ENCODE data around the gene PCDH8. TPM values are rescaled to one million over a fixed set of nuclear protein-coding genes. Genes with fewer than 3 reads are reported as not detected.

PCDH8 gene
- total and polyA plus RNA-seq, 2 experiments from 2014 or later: 0.36 to 1.7 TPM

DNA sequence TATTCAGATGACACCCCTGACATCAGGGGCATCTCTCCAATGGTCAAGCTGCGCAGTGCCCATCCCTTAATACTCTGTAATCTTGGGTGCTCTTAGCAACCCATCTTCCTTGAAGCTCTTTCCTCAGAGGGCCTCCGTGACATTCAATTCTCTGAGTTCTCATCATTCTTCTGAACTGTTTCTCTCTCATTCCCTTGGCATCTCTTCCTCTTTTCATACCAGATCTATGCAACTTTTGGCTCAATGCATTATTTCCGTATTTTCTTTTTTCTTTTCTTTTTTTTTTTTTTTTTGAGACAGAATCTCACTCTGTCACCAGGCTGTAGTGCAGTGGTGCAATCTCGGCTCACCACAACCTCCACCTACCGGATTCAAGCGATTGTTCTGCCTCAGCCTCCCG, 53.9 kb downstream of the PCDH8 start:
- H3K27me3 ChIP-seq (ENCODE audit: insufficient read depth): no peaks in the 10 kb centered on the region
- H4K20me1 ChIP-seq (replicated peaks; ENCODE audit: insufficient read depth): no peaks in the 10 kb centered on the region
- no peak overlapping the region for H3K4me2 ChIP-seq
- H3K27ac ChIP-seq (ENCODE audit: low read depth): no peak overlapping the region
- Mint-ChIP-seq H3K27ac (no peak overlapping the region), H3K4me1 (no peaks in the 10 kb centered on the region; the same call in 1 of the 3 replicates), H3K27me3 (ENCODE audit: insufficient read depth, low read depth, poor library complexity) (peaks cover 2% of the 10 kb centered on the region), H3K4me3 (no peak overlapping the region), H3K9me3 (no peaks in the 10 kb centered on the region), H3K36me3 (ENCODE audit: low read depth) (no peaks in the 10 kb centered on the region)
- no peak overlapping the region for H3K4me3 ChIP-seq
- no peaks in the 10 kb centered on the region for H3K36me3 ChIP-seq (ENCODE audit: insufficient read depth)
- TF ChIP-seq POLR2AphosphoS5 (IDR thresholded peaks at IDR 0.05; ENCODE audit: low read depth): no peak
- no peak for TF ChIP-seq ZNF114 (CRISPR knock-in tag; IDR thresholded peaks at IDR 0.05)
- TF ChIP-seq ZNF331 (CRISPR knock-in tag; IDR thresholded peaks at IDR 0.05; ENCODE audit: low read depth): no peak
- no peak for TF ChIP-seq CREB1 (CRISPR knock-in tag; IDR thresholded peaks at IDR 0.05; ENCODE audit: low read depth)
- TF ChIP-seq EZH2phosphoT487 (IDR thresholded peaks at IDR 0.05; ENCODE audit: unreplicated experiment): no peak
- TF ChIP-seq NANOG (IDR thresholded peaks at IDR 0.05; ENCODE audit: borderline replicate concordance): no peak
- TF ChIP-seq EZH2 (IDR thresholded peaks at IDR 0.05; ENCODE audit: low read depth, unreplicated experiment): no peak
- TF ChIP-seq STAT1 (IDR thresholded peaks at IDR 0.05; ENCODE audit: unreplicated experiment): no peak
- no peak for TF ChIP-seq JUNB (IDR thresholded peaks at IDR 0.05; ENCODE audit: unreplicated experiment)
- TF ChIP-seq, protein P1, sequence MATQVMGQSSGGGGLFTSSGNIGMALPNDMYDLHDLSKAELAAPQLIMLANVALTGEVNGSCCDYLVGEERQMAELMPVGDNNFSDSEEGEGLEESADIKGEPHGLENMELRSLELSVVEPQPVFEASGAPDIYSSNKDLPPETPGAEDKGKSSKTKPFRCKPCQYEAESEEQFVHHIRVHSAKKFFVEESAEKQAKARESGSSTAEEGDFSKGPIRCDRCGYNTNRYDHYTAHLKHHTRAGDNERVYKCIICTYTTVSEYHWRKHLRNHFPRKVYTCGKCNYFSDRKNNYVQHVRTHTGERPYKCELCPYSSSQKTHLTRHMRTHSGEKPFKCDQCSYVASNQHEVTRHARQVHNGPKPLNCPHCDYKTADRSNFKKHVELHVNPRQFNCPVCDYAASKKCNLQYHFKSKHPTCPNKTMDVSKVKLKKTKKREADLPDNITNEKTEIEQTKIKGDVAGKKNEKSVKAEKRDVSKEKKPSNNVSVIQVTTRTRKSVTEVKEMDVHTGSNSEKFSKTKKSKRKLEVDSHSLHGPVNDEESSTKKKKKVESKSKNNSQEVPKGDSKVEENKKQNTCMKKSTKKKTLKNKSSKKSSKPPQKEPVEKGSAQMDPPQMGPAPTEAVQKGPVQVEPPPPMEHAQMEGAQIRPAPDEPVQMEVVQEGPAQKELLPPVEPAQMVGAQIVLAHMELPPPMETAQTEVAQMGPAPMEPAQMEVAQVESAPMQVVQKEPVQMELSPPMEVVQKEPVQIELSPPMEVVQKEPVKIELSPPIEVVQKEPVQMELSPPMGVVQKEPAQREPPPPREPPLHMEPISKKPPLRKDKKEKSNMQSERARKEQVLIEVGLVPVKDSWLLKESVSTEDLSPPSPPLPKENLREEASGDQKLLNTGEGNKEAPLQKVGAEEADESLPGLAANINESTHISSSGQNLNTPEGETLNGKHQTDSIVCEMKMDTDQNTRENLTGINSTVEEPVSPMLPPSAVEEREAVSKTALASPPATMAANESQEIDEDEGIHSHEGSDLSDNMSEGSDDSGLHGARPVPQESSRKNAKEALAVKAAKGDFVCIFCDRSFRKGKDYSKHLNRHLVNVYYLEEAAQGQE (IDR thresholded peaks at IDR 0.05; ENCODE audit: unreplicated experiment): no peak
- TF ChIP-seq, protein P2, sequence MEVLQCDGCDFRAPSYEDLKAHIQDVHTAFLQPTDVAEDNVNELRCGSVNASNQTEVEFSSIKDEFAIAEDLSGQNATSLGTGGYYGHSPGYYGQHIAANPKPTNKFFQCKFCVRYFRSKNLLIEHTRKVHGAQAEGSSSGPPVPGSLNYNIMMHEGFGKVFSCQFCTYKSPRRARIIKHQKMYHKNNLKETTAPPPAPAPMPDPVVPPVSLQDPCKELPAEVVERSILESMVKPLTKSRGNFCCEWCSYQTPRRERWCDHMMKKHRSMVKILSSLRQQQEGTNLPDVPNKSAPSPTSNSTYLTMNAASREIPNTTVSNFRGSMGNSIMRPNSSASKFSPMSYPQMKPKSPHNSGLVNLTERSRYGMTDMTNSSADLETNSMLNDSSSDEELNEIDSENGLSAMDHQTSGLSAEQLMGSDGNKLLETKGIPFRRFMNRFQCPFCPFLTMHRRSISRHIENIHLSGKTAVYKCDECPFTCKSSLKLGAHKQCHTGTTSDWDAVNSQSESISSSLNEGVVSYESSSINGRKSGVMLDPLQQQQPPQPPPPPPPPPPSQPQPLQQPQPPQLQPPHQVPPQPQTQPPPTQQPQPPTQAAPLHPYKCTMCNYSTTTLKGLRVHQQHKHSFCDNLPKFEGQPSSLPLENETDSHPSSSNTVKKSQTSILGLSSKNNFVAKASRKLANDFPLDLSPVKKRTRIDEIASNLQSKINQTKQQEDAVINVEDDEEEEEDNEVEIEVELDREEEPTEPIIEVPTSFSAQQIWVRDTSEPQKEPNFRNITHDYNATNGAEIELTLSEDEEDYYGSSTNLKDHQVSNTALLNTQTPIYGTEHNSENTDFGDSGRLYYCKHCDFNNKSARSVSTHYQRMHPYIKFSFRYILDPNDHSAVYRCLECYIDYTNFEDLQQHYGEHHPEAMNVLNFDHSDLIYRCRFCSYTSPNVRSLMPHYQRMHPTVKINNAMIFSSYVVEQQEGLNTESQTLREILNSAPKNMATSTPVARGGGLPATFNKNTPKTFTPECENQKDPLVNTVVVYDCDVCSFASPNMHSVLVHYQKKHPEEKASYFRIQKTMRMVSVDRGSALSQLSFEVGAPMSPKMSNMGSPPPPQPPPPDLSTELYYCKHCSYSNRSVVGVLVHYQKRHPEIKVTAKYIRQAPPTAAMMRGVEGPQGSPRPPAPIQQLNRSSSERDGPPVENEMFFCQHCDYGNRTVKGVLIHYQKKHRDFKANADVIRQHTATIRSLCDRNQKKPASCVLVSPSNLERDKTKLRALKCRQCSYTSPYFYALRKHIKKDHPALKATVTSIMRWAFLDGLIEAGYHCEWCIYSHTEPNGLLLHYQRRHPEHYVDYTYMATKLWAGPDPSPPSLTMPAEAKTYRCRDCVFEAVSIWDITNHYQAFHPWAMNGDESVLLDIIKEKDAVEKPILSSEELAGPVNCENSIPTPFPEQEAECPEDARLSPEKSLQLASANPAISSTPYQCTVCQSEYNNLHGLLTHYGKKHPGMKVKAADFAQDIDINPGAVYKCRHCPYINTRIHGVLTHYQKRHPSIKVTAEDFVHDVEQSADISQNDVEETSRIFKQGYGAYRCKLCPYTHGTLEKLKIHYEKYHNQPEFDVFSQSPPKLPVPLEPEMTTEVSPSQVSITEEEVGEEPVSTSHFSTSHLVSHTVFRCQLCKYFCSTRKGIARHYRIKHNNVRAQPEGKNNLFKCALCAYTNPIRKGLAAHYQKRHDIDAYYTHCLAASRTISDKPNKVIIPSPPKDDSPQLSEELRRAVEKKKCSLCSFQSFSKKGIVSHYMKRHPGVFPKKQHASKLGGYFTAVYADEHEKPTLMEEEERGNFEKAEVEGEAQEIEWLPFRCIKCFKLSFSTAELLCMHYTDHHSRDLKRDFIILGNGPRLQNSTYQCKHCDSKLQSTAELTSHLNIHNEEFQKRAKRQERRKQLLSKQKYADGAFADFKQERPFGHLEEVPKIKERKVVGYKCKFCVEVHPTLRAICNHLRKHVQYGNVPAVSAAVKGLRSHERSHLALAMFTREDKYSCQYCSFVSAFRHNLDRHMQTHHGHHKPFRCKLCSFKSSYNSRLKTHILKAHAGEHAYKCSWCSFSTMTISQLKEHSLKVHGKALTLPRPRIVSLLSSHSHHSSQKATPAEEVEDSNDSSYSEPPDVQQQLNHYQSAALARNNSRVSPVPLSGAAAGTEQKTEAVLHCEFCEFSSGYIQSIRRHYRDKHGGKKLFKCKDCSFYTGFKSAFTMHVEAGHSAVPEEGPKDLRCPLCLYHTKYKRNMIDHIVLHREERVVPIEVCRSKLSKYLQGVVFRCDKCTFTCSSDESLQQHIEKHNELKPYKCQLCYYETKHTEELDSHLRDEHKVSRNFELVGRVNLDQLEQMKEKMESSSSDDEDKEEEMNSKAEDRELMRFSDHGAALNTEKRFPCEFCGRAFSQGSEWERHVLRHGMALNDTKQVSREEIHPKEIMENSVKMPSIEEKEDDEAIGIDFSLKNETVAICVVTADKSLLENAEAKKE (CRISPR knock-in tag; IDR thresholded peaks at IDR 0.05): no peak
- TF ChIP-seq, protein P3, sequence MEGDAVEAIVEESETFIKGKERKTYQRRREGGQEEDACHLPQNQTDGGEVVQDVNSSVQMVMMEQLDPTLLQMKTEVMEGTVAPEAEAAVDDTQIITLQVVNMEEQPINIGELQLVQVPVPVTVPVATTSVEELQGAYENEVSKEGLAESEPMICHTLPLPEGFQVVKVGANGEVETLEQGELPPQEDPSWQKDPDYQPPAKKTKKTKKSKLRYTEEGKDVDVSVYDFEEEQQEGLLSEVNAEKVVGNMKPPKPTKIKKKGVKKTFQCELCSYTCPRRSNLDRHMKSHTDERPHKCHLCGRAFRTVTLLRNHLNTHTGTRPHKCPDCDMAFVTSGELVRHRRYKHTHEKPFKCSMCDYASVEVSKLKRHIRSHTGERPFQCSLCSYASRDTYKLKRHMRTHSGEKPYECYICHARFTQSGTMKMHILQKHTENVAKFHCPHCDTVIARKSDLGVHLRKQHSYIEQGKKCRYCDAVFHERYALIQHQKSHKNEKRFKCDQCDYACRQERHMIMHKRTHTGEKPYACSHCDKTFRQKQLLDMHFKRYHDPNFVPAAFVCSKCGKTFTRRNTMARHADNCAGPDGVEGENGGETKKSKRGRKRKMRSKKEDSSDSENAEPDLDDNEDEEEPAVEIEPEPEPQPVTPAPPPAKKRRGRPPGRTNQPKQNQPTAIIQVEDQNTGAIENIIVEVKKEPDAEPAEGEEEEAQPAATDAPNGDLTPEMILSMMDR (conservative IDR thresholded peaks at IDR 0.05; ENCODE audit: low read depth in 2 of 2): no peak
- H3K4me1 ChIP-seq (ENCODE audit: insufficient read depth): no peaks in the 10 kb centered on the region
- DNase-seq (ENCODE audit: low spot score) (no peak), ATAC-seq (no peak)
- H3F3A ChIP-seq (replicated peaks; ENCODE audit: low read depth): no peaks in the 10 kb centered on the region
- H3K79me2 ChIP-seq (replicated peaks; ENCODE audit: insufficient read depth): no peaks in the 10 kb centered on the region
- H2AFZ ChIP-seq: no peak overlapping the region
- H3K9me2 ChIP-seq (ENCODE audit: insufficient read depth): no peaks in the 10 kb centered on the region; the same call in 1 of the 2 replicates
